ENCODE measurements around the gene TMPRSS5. TPM values are rescaled to one million over a fixed set of nuclear protein-coding genes. Genes with fewer than 3 reads are reported as not detected.

The TMPRSS5 gene
- total RNA-seq, 1 experiment from 2014 or later, result 0.15 TPM

DNA sequence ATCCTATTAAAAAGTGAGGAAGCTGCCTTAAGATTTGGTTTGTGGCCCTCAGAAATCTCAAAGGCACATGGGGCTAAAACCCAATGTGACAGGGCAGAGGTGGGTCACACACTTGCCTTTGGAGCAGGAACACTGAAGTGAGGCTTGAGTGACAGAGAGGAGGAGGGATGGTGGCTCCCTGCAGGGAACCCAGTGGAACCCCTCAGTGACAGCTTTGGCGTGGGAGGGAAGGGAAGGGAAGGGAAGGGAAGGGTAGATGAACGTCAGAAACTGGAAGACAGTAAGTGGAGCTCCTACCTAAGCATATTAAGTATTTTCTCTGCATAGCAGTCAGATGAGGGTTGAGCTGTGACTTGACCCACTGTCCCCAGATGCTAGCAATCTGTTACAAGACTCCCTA lies 68.5 kb downstream of the TMPRSS5 start:
- no peak for DNase-seq (ENCODE audit: extremely low read depth, low read depth)

Small RNA genes lying within 50 kb of the gene (small RNA-seq; reads per million reads assigned to genes)
- gene RPS29P19, result 0 reads per million in 2 experiments

Other genes starting within 250 kb of the TMPRSS5 start
- not detected in 2 replicates for gene DRD2, start 230.9 kb downstream of the TMPRSS5 start, total RNA-seq (2014; rRNA removed; shearing (Covaris generic))
- gene ZW10, start 67.4 kb upstream of the TMPRSS5 start, total RNA-seq (2014; rRNA removed; shearing (Covaris generic)), result 14.3 and 15.0 TPM in 2 replicates
- gene CLDN25, start 73.5 kb upstream of the TMPRSS5 start, total RNA-seq (2014; rRNA removed; shearing (Covaris generic)), result not detected in 2 replicates
- 30.7 and 33.4 TPM in 2 replicates for gene USP28, start 169.3 kb upstream of the TMPRSS5 start, total RNA-seq (2014; rRNA removed; shearing (Covaris generic))
- not detected in 2 replicates for gene HTR3B, start 198.5 kb upstream of the TMPRSS5 start, total RNA-seq (2014; rRNA removed; shearing (Covaris generic))